Measurements from ENCODE around the gene CRYGN.

The CRYGN gene

DNA sequence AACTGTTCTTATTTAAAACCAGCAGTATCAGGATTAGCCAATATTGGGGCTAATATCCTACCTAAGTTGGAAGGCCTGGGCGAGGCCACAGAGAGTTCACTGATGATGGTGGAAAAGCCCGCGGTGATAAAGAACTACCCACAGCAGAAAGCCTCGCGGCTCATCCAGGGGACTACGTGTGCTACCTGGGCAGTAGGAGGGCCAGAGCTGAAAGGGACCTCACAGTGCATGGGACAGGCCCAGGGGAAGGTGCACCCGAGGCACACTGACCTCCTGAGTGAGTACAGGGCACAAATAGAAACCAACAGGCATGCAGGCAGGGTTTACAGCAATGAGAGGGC, 31.5 kb downstream of the CRYGN start:
- Histone ChIP-seq H3K27me3 (peaks cover 77% of the 10 kb centered on the region), H3K27ac (no peak overlapping the region), H3K4me1 (ENCODE audit: control insufficient read depth in 1 of 2, insufficient read depth in 1 of 2, low read depth in 1 of 2, low read length in 1 of 2) (peaks cover 0 to 18% of the 10 kb centered on the region in 2 experiments), H3K4me3 (ENCODE audit: low read depth in 1 of 2, low read length in 1 of 2) (no peak overlapping the region), H3K36me3 (no peaks in the 10 kb centered on the region), H3K9me3 (no peaks in the 10 kb centered on the region)
- TF ChIP-seq, protein P1, sequence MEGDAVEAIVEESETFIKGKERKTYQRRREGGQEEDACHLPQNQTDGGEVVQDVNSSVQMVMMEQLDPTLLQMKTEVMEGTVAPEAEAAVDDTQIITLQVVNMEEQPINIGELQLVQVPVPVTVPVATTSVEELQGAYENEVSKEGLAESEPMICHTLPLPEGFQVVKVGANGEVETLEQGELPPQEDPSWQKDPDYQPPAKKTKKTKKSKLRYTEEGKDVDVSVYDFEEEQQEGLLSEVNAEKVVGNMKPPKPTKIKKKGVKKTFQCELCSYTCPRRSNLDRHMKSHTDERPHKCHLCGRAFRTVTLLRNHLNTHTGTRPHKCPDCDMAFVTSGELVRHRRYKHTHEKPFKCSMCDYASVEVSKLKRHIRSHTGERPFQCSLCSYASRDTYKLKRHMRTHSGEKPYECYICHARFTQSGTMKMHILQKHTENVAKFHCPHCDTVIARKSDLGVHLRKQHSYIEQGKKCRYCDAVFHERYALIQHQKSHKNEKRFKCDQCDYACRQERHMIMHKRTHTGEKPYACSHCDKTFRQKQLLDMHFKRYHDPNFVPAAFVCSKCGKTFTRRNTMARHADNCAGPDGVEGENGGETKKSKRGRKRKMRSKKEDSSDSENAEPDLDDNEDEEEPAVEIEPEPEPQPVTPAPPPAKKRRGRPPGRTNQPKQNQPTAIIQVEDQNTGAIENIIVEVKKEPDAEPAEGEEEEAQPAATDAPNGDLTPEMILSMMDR (IDR thresholded peaks at IDR 0.05), result no peak

GRCh38 chr7:151406886-151407583, 32.9 kb downstream of the CRYGN start:
- TF ChIP-seq, protein P1 (IDR thresholded peaks at IDR 0.05), result no peak
- Histone ChIP-seq H3K9me3 (no peaks in the 10 kb centered on the region), H3K4me3 (ENCODE audit: low read depth in 1 of 2, low read length in 1 of 2) (no peak overlapping the region), H3K27ac (no peak overlapping the region), H3K27me3 (peaks cover 64% of the 10 kb centered on the region), H3K36me3 (no peaks in the 10 kb centered on the region), H3K4me1 (ENCODE audit: control insufficient read depth in 1 of 2, insufficient read depth in 1 of 2, low read depth in 1 of 2, low read length in 1 of 2) (peaks cover 0 to 18% of the 10 kb centered on the region in 2 experiments)

DNA sequence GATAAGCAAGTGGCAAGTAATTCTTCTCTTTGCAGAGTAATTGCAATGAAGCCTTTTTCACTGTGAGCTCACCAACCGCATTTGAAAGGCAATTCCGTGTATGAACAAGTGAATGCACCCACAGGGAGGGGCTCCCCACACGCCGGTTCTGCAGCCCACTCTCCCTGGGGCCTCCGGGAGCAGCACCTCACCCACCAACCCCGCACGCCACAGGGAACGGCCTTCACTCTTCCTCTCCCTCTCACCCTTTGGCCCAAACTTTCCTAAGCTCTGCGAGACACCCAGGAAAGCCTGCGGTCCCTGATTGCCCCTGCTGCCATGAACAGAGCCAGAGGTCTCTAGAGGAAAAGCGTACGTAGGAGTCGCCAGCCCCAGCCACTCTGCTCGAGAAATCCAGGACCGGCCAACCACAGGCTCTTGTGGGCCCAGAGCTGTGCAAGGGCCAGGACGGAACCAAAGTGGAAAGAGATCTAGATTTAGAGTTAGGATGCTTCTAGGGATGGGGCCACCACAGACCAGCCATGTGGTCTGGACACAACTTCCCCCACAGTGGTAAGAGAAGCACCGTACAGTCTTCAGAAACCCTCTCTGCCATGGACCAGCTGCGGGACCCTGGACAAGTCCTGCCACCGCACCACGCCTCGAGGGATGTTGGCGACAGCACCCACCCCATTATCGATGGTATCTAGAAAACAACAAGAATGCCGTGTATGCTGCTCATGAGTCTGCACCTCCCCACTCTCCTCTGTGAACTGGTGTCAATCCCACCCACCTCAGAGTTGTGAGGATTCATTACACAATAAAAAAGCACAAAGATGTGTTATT, 33.7 kb downstream of the CRYGN start:
- Histone ChIP-seq H3K4me3 (ENCODE audit: low read depth in 1 of 2, low read length in 1 of 2) (no peak overlapping the region), H3K4me1 (ENCODE audit: control insufficient read depth in 1 of 2, insufficient read depth in 1 of 2, low read depth in 1 of 2, low read length in 1 of 2) (peaks cover 0 to 18% of the 10 kb centered on the region in 2 experiments), H3K9me3 (no peaks in the 10 kb centered on the region), H3K27me3 (peaks cover 56% of the 10 kb centered on the region), H3K36me3 (no peaks in the 10 kb centered on the region), H3K27ac (no peak overlapping the region)
- TF ChIP-seq, protein P1 (IDR thresholded peaks at IDR 0.05), result no peak

- H3K27ac ChIP-seq, result no peak overlapping the region
- TF ChIP-seq, protein P1 (IDR thresholded peaks at IDR 0.05), result no peak
- H3K4me3 ChIP-seq (ENCODE audit: low read depth in 1 of 2, low read length in 1 of 2), result no peak overlapping the region
- no peaks in the 10 kb centered on the region for H3K9me3 ChIP-seq
- H3K27me3 ChIP-seq, result peaks cover 49% of the 10 kb centered on the region
- H3K4me1 ChIP-seq (ENCODE audit: control insufficient read depth in 1 of 2, insufficient read depth in 1 of 2, low read depth in 1 of 2, low read length in 1 of 2), result peaks cover 0 to 18% of the 10 kb centered on the region in 2 experiments
- H3K36me3 ChIP-seq, result no peaks in the 10 kb centered on the region
These were observed 34.4 kb downstream of the CRYGN start for GRCh38 chr7:151405588-151405987.

DNA sequence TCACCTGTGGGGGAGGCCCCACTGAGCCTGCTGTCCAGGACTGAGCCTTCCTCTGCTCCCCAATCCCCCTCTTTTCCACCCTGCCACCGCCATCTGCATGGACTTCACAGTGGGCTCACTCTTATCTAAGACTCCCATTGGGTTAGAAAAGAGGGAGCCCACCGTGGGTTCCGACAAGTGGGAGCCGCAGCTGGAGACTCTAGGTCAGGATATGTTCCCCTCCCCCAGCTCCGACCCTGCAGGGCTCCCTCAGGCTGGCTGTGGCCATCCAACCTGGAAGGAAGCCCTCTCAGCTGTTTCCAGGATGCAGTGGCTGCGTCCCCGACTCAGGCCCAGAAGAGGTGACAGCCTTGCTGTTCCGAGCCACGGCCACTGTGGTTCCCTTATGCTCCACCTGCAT, 34.9 kb downstream of the CRYGN start:
- TF ChIP-seq, protein P1 (IDR thresholded peaks at IDR 0.05), result no peak
- peaks cover 44% of the 10 kb centered on the region for H3K27me3 ChIP-seq
- H3K27ac ChIP-seq, result no peak overlapping the region
- no peaks in the 10 kb centered on the region for H3K36me3 ChIP-seq
- no peaks in the 10 kb centered on the region for H3K9me3 ChIP-seq
- peaks cover 0 to 16% of the 10 kb centered on the region in 2 experiments for H3K4me1 ChIP-seq (ENCODE audit: control insufficient read depth in 1 of 2, insufficient read depth in 1 of 2, low read depth in 1 of 2, low read length in 1 of 2)
- H3K4me3 ChIP-seq (ENCODE audit: low read depth in 1 of 2, low read length in 1 of 2), result no peak overlapping the region
